Spleen (tissue), 11 donors: ENCODE data around the gene PXYLP1. TPM values are rescaled to one million over a fixed set of nuclear protein-coding genes. Genes with fewer than 3 reads are reported as not detected.

Source experiments
- DNase-seq: peaks from one replicate; pipeline ENCODE4 v3.0.0-alpha.2; 2020
- H3K27ac ChIP-seq, 8 donors: fragments of 200-600 bp; sonication (generic) in 7 of 8; 1 replicate in 4 of 8; 2 replicates in 4 of 8; pipeline versions ENCODE4 v1.5.0 to v1.8.0; 2016 to 2021; ENCODE audit warnings: inconsistent platforms in 4 of 8, mild to moderate bottlenecking in 4 of 8, moderate library complexity in 1 of 8
- H3K27me3 ChIP-seq, 7 donors: fragments of 200-600 bp; sonication (generic) in 6 of 7; replicated peaks in 1 of 7; 1 replicate in 4 of 7; 2 replicates in 3 of 7; pipeline versions ENCODE4 v1.5.0 to v1.8.0; 2016 to 2021; ENCODE audit warnings: inconsistent platforms in 3 of 7, mild to moderate bottlenecking in 1 of 7
- H3K36me3 ChIP-seq, 6 donors: fragments of 200-600 bp; sonication (generic) in 5 of 6; 1 replicate in 4 of 6; 2 replicates in 2 of 6; pipeline versions ENCODE4 v1.5.0 to v1.8.0; 2016 to 2021; ENCODE audit warnings: inconsistent platforms in 2 of 6
- H3K4me1 ChIP-seq, 6 donors: fragments of 200-600 bp; sonication (generic) in 5 of 6; 1 replicate in 3 of 6; 2 replicates in 3 of 6; pipeline versions ENCODE4 v1.5.0 to v1.8.0; 2016 to 2021; ENCODE audit warnings: inconsistent platforms in 3 of 6
- H3K4me3 ChIP-seq, 8 donors: fragments of 200-600 bp; sonication (generic) in 7 of 8; 1 replicate in 4 of 8; 2 replicates in 4 of 8; pipeline versions ENCODE4 v1.5.0 to v1.8.0; 2016 to 2021; ENCODE audit warnings: inconsistent platforms in 4 of 8, mild to moderate bottlenecking in 4 of 8, moderate library complexity in 2 of 8
- H3K9me3 ChIP-seq, 8 donors: fragments of 200-600 bp; sonication (generic) in 7 of 8; 1 replicate in 4 of 8; 2 replicates in 4 of 8; pipeline versions ENCODE4 v1.5.0 to v1.8.0; 2016 to 2021; ENCODE audit warnings: inconsistent platforms in 4 of 8
- POLR2A ChIP-seq, 3 donors: fragments of 450-650 bp; IDR thresholded peaks; one replicate each; pipeline ENCODE4 v1.5.1; 2017; ENCODE audit warnings: antibody characterized with exemption in 3 of 3, mild to moderate bottlenecking in 1 of 3
- POLR2AphosphoS5 ChIP-seq, 3 donors: sonication (generic); formaldehyde crosslinking; IDR thresholded peaks; one replicate each; pipeline ENCODE4 v1.5.1; 2017; ENCODE audit warnings: antibody characterized with exemption in 3 of 3
- WGBS, 5 donors: extraction: QIAGEN DNeasy Blood & Tissue Kit in 3 of 5; methylation state at CpG; one replicate each; pipeline versions ENCODE4 v1.1.5 to v1.1.7; 2013 to 2018; 5-methylcytosine and 5-hydroxymethylcytosine counted together
- intact Hi-C: fragments of 100-400 bp; cut with DNase I; formaldehyde crosslinking; loops from one replicate; pipeline ENCODE4 v1.15.0; 2023; ENCODE audit warnings: low total_unique reads
- polyA plus RNA-seq, 3 donors: library from polyadenylated mRNA; stranded (reverse); fragments of 200-250 nt; gene quantifications; one replicate each; pipeline ENCODE4 v1.2.1, GENCODE V29; 2013
- total RNA-seq, 7 donors: library from RNA; depleted of rRNA in 3 of 7; stranded (reverse); fragments of >200 nt in 3 of 7; fragmentation: NEBNext Ultra II Directional in 4 of 7; extraction: Animal tissue kit (Norgen Biotek cat#: 25700) in 4 of 7; gene quantifications; one replicate each; pipeline versions ENCODE4 v1.1.0 to v1.2.1, GENCODE V29; 2016 to 2021
- TF ChIP-seq, protein P1 (sequence below), 11 experiments: fragments of 200-600 bp in 7 of 11; fragments of 450-650 bp in 4 of 11; sonication (generic) in 4 of 11; IDR thresholded peaks in 8 of 11; conservative IDR thresholded peaks in 3 of 11; 1 replicate in 7 of 11; 2 replicates in 4 of 11; pipeline versions ENCODE4 v1.4.0 to v1.8.0; 2016 to 2021; ENCODE audit warnings: antibody characterized with exemption in 11 of 11, inconsistent platforms in 4 of 11, mild to moderate bottlenecking in 1 of 11
- donor health status: healthy with polysubstance abuse.
- donor health status: DM: no; HTN: no; CAD: no; lungs with moderate emphysema.
- donor health status: DM: no; HTN: no; CAD: no.
- donor health status: Bipolar disorder and iron deficiency.
- donor health status: healthy.
- donor health status: DM: no; HTN: no; CAD: no.
- donor health status: DM: yes; HTN: yes; CAD: no.

PXYLP1 gene
- total and polyA plus RNA-seq, 10 donors = 2.9 to 15.6 (median 7.4) TPM

DNA sequence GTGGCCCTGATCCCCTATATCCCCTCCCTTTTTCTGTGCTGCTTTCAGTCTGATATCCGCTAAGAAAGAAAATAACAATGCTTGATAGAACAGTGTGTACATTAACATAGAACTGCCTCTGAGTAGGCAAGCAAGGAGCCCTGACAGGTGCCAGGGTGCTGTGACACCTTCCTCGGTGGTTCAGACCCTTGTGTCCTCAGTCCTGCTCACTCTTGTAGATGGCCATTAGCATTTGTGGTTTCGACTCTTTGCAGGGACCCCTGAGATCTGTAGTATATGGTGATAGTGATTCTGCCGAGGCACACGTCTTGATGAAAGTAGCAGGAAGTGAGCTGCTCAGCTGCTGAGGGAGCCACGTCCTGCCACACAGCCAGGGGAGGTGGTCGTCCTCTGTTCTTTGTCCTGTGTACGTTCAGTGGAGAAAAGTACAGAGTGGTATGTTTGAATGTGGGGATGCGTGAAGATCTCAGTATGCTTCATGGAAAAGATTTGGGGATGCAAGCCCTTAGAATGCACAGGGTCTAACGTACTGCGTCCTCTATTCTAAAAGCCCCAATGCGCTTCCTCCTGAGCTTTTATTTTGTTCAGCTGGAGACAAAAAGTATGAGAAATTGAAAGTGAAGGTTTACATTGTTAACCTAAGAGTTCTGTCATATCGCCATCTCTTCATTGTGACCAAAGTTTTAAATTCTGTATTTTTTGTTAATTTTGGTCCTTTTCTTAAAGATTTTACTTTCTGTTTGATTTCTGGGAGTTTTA lies 35.4 kb downstream of the PXYLP1 start:
- H3K27ac ChIP-seq = peak overlapping the region; percentile 44 to 80 (median 72)
- no peaks in the 10 kb centered on the region for H3K9me3 ChIP-seq
- H3K27me3 ChIP-seq = no peaks in the 10 kb centered on the region
- TF ChIP-seq POLR2A (IDR thresholded peaks at IDR 0.05) (no peak), POLR2AphosphoS5 (IDR thresholded peaks at IDR 0.05) (peak in 2 of 3 donors; percentile 31 to 60)
- TF ChIP-seq, protein P1, sequence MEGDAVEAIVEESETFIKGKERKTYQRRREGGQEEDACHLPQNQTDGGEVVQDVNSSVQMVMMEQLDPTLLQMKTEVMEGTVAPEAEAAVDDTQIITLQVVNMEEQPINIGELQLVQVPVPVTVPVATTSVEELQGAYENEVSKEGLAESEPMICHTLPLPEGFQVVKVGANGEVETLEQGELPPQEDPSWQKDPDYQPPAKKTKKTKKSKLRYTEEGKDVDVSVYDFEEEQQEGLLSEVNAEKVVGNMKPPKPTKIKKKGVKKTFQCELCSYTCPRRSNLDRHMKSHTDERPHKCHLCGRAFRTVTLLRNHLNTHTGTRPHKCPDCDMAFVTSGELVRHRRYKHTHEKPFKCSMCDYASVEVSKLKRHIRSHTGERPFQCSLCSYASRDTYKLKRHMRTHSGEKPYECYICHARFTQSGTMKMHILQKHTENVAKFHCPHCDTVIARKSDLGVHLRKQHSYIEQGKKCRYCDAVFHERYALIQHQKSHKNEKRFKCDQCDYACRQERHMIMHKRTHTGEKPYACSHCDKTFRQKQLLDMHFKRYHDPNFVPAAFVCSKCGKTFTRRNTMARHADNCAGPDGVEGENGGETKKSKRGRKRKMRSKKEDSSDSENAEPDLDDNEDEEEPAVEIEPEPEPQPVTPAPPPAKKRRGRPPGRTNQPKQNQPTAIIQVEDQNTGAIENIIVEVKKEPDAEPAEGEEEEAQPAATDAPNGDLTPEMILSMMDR (IDR thresholded peaks at IDR 0.05 in 8 of 11, conservative IDR thresholded peaks at IDR 0.05 in 3 of 11) = no peak
- 16 to 28% (median 21%) methylated on average over 13 of the region's 13 CpGs for WGBS, 5 donors
- intact Hi-C loops = no loop called here
- peaks cover 0 to 27% (median 11%) of the 10 kb centered on the region in 6 donors for H3K4me1 ChIP-seq
- no peak for DNase-seq
- peaks cover 0 to 16% (median 0%) of the 10 kb centered on the region in 6 donors for H3K36me3 ChIP-seq
- H3K4me3 ChIP-seq = peak overlapping the region in 7 of 8 donors; percentile 2 to 64 (median 35)

DNA sequence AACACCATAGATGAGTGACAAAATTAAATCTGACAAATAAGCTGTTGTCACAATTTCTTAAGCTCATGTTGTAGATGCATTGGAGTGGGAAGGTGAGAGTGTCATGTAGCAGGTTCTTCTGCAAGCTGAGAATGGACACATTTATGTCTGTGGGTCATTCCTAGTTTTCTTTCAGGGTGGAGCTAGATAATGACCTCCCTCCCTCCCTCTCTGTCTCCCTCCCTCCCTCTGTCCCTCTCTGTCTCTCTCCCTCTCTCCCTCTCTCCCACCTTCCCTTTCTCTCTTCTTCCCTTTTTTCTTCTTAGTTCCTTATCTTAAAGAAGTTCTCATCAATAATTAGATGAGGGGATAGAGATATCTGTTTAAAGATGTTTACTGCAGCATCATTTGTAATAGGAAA lies 36.0 kb downstream of the PXYLP1 start:
- Histone ChIP-seq H3K4me1 (peaks cover 0 to 27% (median 11%) of the 10 kb centered on the region in 6 donors), H3K4me3 (peak overlapping the region in 6 of 8 donors; percentile 29 to 64 (median 36)), H3K36me3 (peaks cover 0 to 13% (median 0%) of the 10 kb centered on the region in 6 donors), H3K27ac (peak overlapping the region; percentile 44 to 80 (median 72)), H3K9me3 (no peaks in the 10 kb centered on the region), H3K27me3 (no peaks in the 10 kb centered on the region)
- TF ChIP-seq, protein P1 (IDR thresholded peaks at IDR 0.05 in 8 of 11, conservative IDR thresholded peaks at IDR 0.05 in 3 of 11) = no peak
- no peak for TF ChIP-seq POLR2AphosphoS5 (IDR thresholded peaks at IDR 0.05)
- no peak for TF ChIP-seq POLR2A (IDR thresholded peaks at IDR 0.05)
- DNase-seq = no peak
- intact Hi-C loops = no loop called here

DNA sequence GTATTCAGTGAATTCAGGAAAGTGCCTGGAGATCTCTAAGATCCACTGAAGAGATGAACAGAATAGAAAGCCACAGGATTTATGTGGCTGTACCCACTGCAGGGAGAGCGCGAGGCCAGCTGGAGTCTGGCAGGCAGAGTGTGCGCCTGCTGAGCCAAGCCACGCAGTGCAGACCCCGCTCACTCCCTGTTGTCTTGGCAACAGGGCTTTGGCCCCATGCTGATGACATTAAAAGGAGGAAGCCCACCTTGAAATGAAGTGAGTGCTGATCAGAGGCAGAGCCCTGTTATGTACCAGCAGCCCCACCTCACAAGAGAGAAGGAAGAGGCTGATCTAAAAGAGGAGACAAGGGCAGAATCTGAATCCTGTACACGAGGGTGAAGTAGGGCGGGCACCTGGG lies 36.7 kb downstream of the PXYLP1 start:
- DNase-seq = no peak
- peak overlapping the region in 3 of 8 donors; percentile 70 to 80 (median 78) for H3K27ac ChIP-seq
- intact Hi-C loops = no loop called here
- peaks cover 0 to 27% (median 11%) of the 10 kb centered on the region in 6 donors for H3K4me1 ChIP-seq
- H3K36me3 ChIP-seq = peaks cover 0 to 13% (median 0%) of the 10 kb centered on the region in 6 donors
- no peak overlapping the region for H3K4me3 ChIP-seq
- 84 to 92% (median 88%) methylated on average over 7 of the region's 7 CpGs for WGBS, 5 donors
- TF ChIP-seq POLR2A (IDR thresholded peaks at IDR 0.05) (no peak), POLR2AphosphoS5 (IDR thresholded peaks at IDR 0.05) (no peak)
- TF ChIP-seq, protein P1 (IDR thresholded peaks at IDR 0.05 in 8 of 11, conservative IDR thresholded peaks at IDR 0.05 in 3 of 11) = no peak
- no peaks in the 10 kb centered on the region for H3K27me3 ChIP-seq
- H3K9me3 ChIP-seq = no peaks in the 10 kb centered on the region

DNA sequence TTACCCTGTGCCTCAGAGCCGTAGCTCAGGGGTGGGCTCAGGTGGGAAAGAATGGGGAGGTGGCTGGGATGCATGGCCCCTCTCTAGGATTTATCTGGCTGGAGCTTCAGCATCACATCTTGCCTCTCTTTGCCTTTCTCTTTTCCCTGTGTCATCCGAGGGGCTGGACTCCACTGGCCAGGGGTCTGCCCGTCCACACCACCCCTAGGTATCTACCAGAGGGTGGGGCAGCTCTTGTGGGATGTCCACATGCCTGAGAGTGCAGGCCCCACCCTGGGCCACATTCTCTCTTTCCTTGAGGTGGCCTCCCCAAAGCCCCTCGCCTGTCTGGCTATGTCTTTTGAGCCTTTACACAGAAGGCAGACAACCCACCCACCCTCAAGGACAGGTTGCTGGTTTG lies 37.2 kb downstream of the PXYLP1 start:
- WGBS, 5 donors = 87 to 99% (median 96%) methylated on average over 4 of the region's 4 CpGs
- peaks cover 0 to 27% (median 11%) of the 10 kb centered on the region in 6 donors for H3K4me1 ChIP-seq
- H3K9me3 ChIP-seq = no peaks in the 10 kb centered on the region
- intact Hi-C loops = no loop called here
- peak overlapping the region in 2 of 8 donors; percentile 70 to 78 for H3K27ac ChIP-seq
- H3K27me3 ChIP-seq = no peaks in the 10 kb centered on the region
- TF ChIP-seq POLR2A (IDR thresholded peaks at IDR 0.05) (no peak), POLR2AphosphoS5 (IDR thresholded peaks at IDR 0.05) (no peak)
- TF ChIP-seq, protein P1 (IDR thresholded peaks at IDR 0.05 in 8 of 11, conservative IDR thresholded peaks at IDR 0.05 in 3 of 11) = no peak
- no peak overlapping the region for H3K4me3 ChIP-seq
- no peak for DNase-seq
- H3K36me3 ChIP-seq = peaks cover 0 to 15% (median 0%) of the 10 kb centered on the region in 6 donors
